D341Med (cell line): ENCODE measurements around the gene MYOM1.
"Not testable (repeated sequence)": the region's sequence is repeated elsewhere in the genome, so short reads cannot be mapped to it uniquely, and the experiment has no call there.

Source experiments
- DNase-seq: peaks from one replicate; pipeline ENCODE4 v3.0.0; 2012; ENCODE audit warnings: low spot score

Gene MYOM1

GRCh38 chr18:3218819-3219218 is 949 bp downstream of the MYOM1 start:
- DNase-seq, result no peak

DNA sequence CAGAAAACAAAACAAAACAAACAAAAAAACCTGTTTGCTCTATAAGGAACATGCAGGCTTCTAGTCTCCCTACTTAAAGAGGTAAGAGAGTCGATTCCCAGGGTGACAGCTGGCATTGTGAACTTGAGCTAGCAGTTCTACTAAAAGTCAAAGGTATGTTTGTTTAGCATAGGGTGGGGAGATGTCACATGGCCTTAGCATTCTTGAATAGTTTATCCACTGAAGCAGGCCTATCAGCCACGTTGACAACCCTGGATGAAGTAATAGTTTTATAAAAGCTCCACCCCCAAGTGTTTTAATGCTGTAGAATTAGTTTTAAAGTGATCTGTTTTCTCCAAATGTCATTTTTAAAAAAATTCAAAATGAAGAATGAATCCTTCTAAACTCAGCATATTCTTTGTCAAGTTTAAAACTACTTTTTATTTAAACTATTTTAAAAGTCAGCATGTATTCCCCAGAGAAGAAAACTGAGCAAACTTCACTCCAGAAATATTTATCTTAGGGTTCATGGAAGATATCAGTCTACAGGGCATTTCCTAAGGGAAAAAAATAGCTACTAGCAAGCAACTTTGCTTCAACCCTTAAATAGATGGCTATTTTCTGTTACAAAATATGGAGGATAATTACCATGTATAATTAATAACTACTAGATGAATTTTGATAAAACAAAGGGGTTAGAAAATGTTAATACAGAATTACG is 1.7 kb downstream of the MYOM1 start:
- no peak for DNase-seq

GRCh38 chr18:3216987-3217386 is 2.8 kb downstream of the MYOM1 start:
- DNase-seq, result no peak

- no peak for DNase-seq
Observed at GRCh38 chr18:3214855-3215637, 4.7 kb downstream of the MYOM1 start.

DNA sequence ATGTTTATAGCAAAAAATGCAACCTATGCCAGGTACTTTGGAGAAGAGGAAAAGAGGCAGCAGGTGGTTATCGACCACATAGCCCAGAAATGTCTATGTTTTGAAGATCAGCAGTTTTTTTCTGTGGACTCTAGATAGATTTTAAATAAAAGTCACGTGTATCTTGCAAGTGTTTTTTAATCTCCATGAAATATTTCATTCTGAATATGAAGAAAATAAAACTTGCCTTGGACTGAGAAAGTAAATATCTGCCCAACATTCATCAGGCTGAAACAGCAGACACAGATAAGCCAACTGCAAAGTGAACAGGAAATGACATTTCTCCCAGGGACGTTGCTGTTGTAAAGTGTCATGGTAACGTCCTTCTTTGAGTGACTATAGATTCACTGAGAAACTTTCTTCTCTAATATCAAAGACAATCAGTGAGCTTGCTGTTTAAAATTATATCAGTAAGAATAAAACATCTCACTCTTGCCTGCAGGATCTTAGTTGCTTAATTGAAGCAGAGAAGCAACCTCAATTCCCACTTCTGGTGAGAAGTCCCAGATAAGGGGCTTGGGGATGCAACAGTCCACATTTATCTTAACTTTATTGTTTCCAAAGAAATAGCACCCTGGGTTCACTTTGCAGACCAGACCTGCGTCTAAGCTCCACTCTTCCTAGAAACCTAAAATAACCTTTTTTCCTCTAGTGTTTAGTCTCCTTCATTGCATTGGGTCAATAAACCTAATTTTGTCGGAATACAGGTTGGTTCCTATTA is 6.3 kb downstream of the MYOM1 start:
- no peak for DNase-seq

- DNase-seq, result no peak
Observed at GRCh38 chr18:3212657-3213056, 7.1 kb downstream of the MYOM1 start.

GRCh38 chr18:3211236-3211992 is 8.4 kb downstream of the MYOM1 start:
- no peak for DNase-seq

GRCh38 chr18:3209859-3210569 is 9.8 kb downstream of the MYOM1 start:
- DNase-seq, result no peak

- no peak for DNase-seq
Observed at GRCh38 chr18:3207565-3207964, 12.2 kb downstream of the MYOM1 start.

DNA sequence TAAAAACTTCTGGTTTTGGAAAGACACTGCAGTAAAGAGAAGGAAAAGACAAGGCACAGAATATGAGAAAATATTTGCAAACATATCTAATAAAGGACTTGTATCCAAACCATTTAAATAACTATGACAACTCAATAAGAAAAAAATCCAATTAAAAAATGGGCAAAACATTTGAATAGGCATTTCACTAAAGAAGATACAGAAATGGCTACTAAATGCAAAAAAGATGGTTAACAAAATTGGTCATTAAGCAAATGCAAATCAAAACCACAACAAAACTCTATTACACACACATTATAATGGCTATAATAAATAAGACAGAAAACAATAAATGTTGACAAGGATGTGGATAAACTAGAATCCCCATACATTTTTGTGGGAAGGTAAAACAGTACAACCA is 14.5 kb downstream of the MYOM1 start:
- no peak for DNase-seq

- no peak for DNase-seq
Observed at GRCh38 chr18:3199942-3200645, 19.7 kb downstream of the MYOM1 start.

DNA sequence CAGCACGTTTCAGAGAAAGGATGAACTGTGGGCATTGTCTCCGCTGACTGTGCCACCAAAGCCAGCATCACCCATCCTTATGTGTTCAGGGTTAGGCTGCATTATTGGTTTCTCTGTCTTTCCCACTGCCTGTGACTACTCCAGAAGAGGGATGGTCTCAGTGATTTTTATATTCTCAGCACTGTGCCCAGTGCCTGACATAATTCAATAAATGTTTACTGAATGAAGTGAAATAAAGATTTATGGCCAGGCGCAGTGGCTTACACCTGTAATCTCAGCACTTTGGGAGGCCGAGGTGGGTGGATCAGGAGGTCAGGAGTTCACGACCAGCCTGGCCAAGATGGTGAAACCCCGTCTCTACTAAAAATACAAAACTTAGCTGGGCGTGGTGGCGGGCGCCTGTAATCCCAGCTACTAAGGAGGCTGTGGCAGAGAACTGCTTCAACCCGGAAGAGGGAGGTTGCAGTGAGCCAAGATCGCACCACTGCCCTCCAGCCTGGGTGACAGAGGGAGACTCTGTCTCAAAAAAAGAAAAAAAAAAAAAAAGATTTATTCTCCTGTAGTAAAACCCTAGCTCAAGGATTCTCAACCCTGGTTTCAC is 21.4 kb downstream of the MYOM1 start:
- DNase-seq, result not testable (repeated sequence)

- no peak for DNase-seq
Observed at GRCh38 chr18:3194947-3195612, 24.7 kb downstream of the MYOM1 start.

- DNase-seq, result no peak
Observed at GRCh38 chr18:3193331-3193730, 26.4 kb downstream of the MYOM1 start.

DNA sequence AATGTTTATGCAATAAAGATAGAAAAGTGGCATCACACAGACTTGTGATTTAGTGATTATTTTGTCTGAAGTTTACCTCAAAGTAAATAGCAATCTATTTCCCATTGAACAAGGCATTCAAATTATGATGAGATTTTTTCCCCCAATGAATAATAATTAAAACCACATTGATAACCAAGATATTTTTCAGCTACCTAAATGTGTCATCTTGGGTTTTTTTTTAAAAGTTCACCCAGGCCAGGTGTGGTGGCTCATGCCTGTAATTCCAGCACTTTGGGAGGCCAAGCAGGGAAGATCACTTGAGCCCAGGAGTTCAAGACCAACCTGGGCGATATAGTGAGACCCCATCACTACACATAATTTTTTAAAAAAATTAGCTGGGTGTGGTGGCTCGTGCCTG is 27.0 kb downstream of the MYOM1 start:
- no peak for DNase-seq

DNA sequence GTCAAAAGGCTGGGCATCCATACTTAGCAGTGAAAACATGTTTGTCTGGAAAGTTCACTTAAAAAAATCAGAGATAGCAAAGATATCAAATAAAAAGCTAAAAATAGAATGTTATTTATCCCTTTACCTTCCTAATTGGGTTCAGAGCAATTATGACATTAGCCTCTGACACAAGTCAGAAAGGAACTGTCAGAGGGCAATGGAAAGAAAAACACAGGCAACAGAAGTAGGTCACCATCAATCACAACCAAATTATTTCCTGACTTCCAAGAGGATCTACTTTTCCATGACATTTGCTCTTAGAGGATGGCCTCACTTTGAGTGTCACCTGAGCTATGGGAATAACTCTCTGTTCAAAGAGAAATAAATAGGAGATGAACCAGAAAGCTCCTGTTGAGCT is 27.5 kb downstream of the MYOM1 start:
- no peak for DNase-seq

- DNase-seq, result no peak
Observed at GRCh38 chr18:3190610-3191009, 29.2 kb downstream of the MYOM1 start.

DNA sequence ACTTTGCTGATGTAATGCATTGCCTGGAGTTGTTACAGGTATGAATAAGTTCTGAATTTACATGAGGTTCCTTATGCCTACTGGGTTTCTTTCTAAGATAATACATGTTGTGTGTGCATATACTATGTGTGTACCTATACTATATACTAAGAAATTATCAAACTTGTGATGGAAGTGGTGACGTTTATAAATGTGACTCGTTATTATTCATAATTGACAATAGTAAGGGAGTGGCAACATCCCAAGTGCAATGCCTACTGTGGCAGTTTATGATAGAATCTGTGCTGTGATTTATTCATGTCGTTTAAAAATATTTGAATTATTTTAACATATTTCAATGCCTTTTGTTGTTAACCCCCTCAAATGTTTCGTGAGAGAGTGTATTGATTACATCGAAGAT is 29.9 kb downstream of the MYOM1 start:
- DNase-seq, result no peak

- DNase-seq, result no peak
Observed at GRCh38 chr18:3186678-3187658, 32.8 kb downstream of the MYOM1 start.
